Activated CD4-positive, alpha-beta memory T cell treated with anti-CD3 and anti-CD28 coated beads, Interleukin-2, amount 10 ng/mL, durations not matched to agents 7 days and 5 days (primary cell): ENCODE results near the gene UCN. TPM values are rescaled to one million over a fixed set of nuclear protein-coding genes. Genes with fewer than 3 reads are reported as not detected.

Source experiments
- CTCF ChIA-PET: fragments of 350-600 bp; sonication (Branson Sonifier 250); formaldehyde crosslinking; loops from one replicate; lab custom pipeline; 2021; ENCODE audit warnings: antibody characterized with exemption, inconsistent platforms; lab: Charles Lee
- POLR2A ChIA-PET: fragments of 350-600 bp; sonication (Branson Sonifier 250); formaldehyde crosslinking; loops from one replicate; lab custom pipeline; 2021; ENCODE audit warnings: antibody characterized with exemption; lab: Charles Lee
- DNase-seq: peaks from one replicate; pipeline ENCODE4 v3.0.0-alpha.2; 2020
- H3K27ac Mint-ChIP-seq: one replicate; pipeline ENCODE4 v1.8.0; 2021; ENCODE audit warnings: mild to moderate bottlenecking, mixed read lengths
- H3K27me3 Mint-ChIP-seq: one replicate; pipeline ENCODE4 v1.8.0; 2021; ENCODE audit warnings: mixed read lengths
- H3K36me3 Mint-ChIP-seq: one replicate; pipeline ENCODE4 v1.8.0; 2021; ENCODE audit warnings: low read depth, mixed read lengths
- H3K4me1 Mint-ChIP-seq: one replicate; pipeline ENCODE4 v1.8.0; 2021; ENCODE audit warnings: mixed read lengths
- H3K4me3 Mint-ChIP-seq: one replicate; pipeline ENCODE4 v1.8.0; 2021; ENCODE audit warnings: mild to moderate bottlenecking, mixed read lengths
- H3K9me3 Mint-ChIP-seq: one replicate; pipeline ENCODE4 v1.8.0; 2021; ENCODE audit warnings: mixed read lengths
- total RNA-seq, 2 experiments: library from RNA; stranded (reverse); gene quantifications; one replicate each; pipeline ENCODE4 v1.2.3, GENCODE V29; 2021

Gene UCN
- total RNA-seq, 2 experiments from 2014 or later, result 2.2 to 3.0 TPM

- H3K4me3 Mint-ChIP-seq, result peak overlapping the region; percentile 78
- H3K36me3 Mint-ChIP-seq, result no peaks in the 10 kb centered on the region
- peaks cover 45% of the 10 kb centered on the region for H3K27me3 Mint-ChIP-seq
- CTCF ChIA-PET, result interaction anchor here (1.4 to 5.6 kb wide), 5 partner anchors 9 to 166 kb away, joined by 3 to 38 read pairs (median 7); partner anchors contain the start of gene TRIM54
- no peak for DNase-seq
- peaks cover 34% of the 10 kb centered on the region for H3K4me1 Mint-ChIP-seq
- H3K27ac Mint-ChIP-seq, result no peak overlapping the region
- no peaks in the 10 kb centered on the region for H3K9me3 Mint-ChIP-seq
- POLR2A ChIA-PET, result interaction anchor here (1.1 to 1.9 kb wide), 4 partner anchors 13 to 51 kb away, joined by 3 to 5 read pairs (median 4); partner anchors contain the start of gene TRIM54
These were observed 44.7 kb downstream of the UCN start for GRCh38 chr2:27263287-27264252.

GRCh38 chr2:27262379-27263286 is 45.6 kb downstream of the UCN start, which contains the start of gene SLC30A3:
Gene SLC30A3, minus strand, starts transcription at chr2:27263047. Its CDS starts 141 bp downstream, at chr2:27262906.
- peaks cover 47% of the 10 kb centered on the region for H3K27me3 Mint-ChIP-seq
- CTCF ChIA-PET, result interaction anchor here (1.4 to 5.6 kb wide), 4 partner anchors 10 to 165 kb away, joined by 3 to 38 read pairs (median 11); partner anchors contain the start of gene TRIM54
- H3K27ac Mint-ChIP-seq, result no peak within 1 kb of the TSS
- peak; percentile 80 for DNase-seq
- POLR2A ChIA-PET, result interaction anchor here (0.9 to 1.3 kb wide), 2 partner anchors 13 to 17 kb away, joined by 4 read pairs; no protein-coding TSS in a partner anchor
- peak within 1 kb of the TSS; percentile 78 for H3K4me3 Mint-ChIP-seq
- H3K36me3 Mint-ChIP-seq, result no peaks in the 10 kb centered on the region
- peaks cover 34% of the 10 kb centered on the region for H3K4me1 Mint-ChIP-seq
- H3K9me3 Mint-ChIP-seq, result no peaks in the 10 kb centered on the region

GRCh38 chr2:27261926-27262298 is 46.3 kb downstream of the UCN start:
- Mint-ChIP-seq H3K4me3 (peak overlapping the region; percentile 48), H3K9me3 (no peaks in the 10 kb centered on the region), H3K36me3 (no peaks in the 10 kb centered on the region), H3K27me3 (peaks cover 50% of the 10 kb centered on the region), H3K27ac (no peak overlapping the region), H3K4me1 (peaks cover 34% of the 10 kb centered on the region)
- DNase-seq, result no peak
- ChIA-PET POLR2A (interaction anchor here (0.9 kb wide), 1 partner anchor 13 kb away, joined by 4 read pairs; no protein-coding TSS in a partner anchor), CTCF (interaction anchor here (5.6 kb wide), 1 partner anchor 19 kb away, joined by 38 read pairs; the partner anchor contains the start of gene TRIM54)

- Mint-ChIP-seq H3K4me1 (peaks cover 34% of the 10 kb centered on the region), H3K36me3 (no peaks in the 10 kb centered on the region), H3K9me3 (no peaks in the 10 kb centered on the region), H3K27ac (no peak overlapping the region), H3K27me3 (peaks cover 54% of the 10 kb centered on the region), H3K4me3 (peak overlapping the region; percentile 48)
- no peak for DNase-seq
- ChIA-PET POLR2A (no interaction called here), CTCF (interaction anchor here (5.6 kb wide), 1 partner anchor 19 kb away, joined by 38 read pairs; the partner anchor contains the start of gene TRIM54)
These were observed 46.9 kb downstream of the UCN start for GRCh38 chr2:27261241-27261925.

GRCh38 chr2:27258051-27258450 is 50.2 kb downstream of the UCN start:
- Mint-ChIP-seq H3K9me3 (no peaks in the 10 kb centered on the region), H3K27ac (no peak overlapping the region), H3K27me3 (peaks cover 47% of the 10 kb centered on the region), H3K4me1 (peaks cover 12% of the 10 kb centered on the region), H3K4me3 (no peak overlapping the region), H3K36me3 (no peaks in the 10 kb centered on the region)
- CTCF ChIA-PET, result no interaction called here
- no peak for DNase-seq
- POLR2A ChIA-PET, result no interaction called here

Other genes with a start within 250 kb of the UCN start
- 100 to 1,000 TPM; 305 to 312 TPM for gene OST4, start 236.8 kb downstream of the UCN start, total RNA-seq
- gene EMILIN1, start 229.8 kb downstream of the UCN start, total RNA-seq, result under 1 TPM; 0.70 to 0.78 TPM
- 1 to 10 TPM; 5.6 to 6.6 TPM for gene KHK, start 221.7 kb downstream of the UCN start, total RNA-seq
- gene CGREF1, start 189.3 kb downstream of the UCN start, total RNA-seq, result 1 to 10 TPM in 1 of 2 experiments, under 1 TPM in 1; 0.75 to 1.2 TPM
- under 1 TPM; 0.13 to 0.20 TPM for gene ABHD1, start 184.6 kb downstream of the UCN start, total RNA-seq
- 10 to 100 TPM; 67.4 to 72.7 TPM for gene PREB, start 173.8 kb downstream of the UCN start, total RNA-seq
- gene PRR30, start 169.0 kb downstream of the UCN start, total RNA-seq, result not detected
- not detected for gene TCF23, start 159.4 kb downstream of the UCN start, total RNA-seq
- gene ATRAID, start 96.4 kb downstream of the UCN start, total RNA-seq, result 10 to 100 TPM; 94.9 to 97.8 TPM
- 10 to 100 TPM; 20.8 to 23.6 TPM for gene SLC5A6, start 96.2 kb downstream of the UCN start, total RNA-seq
- gene CAD, start 91.1 kb downstream of the UCN start, total RNA-seq, result 10 to 100 TPM; 39.7 TPM
- under 1 TPM; 0.45 TPM for gene SLC30A3, start 45.4 kb downstream of the UCN start, total RNA-seq
- not detected for gene DNAJC5G, start 33.0 kb downstream of the UCN start, total RNA-seq
- gene TRIM54, start 26.0 kb downstream of the UCN start, total RNA-seq, result under 1 TPM in 1 of 2 experiments, not detected in 1; 0.13 TPM
- 10 to 100 TPM; 83.3 to 83.9 TPM for gene MPV17, start 14.7 kb upstream of the UCN start, total RNA-seq
- gene GTF3C2, start 48.3 kb upstream of the UCN start, total RNA-seq, result 10 to 100 TPM; 49.0 to 49.1 TPM
- 10 to 100 TPM; 34.1 to 36.9 TPM for gene EIF2B4, start 61.9 kb upstream of the UCN start, total RNA-seq
- 100 to 1,000 TPM; 116 to 123 TPM for gene SNX17, start 62.2 kb upstream of the UCN start, total RNA-seq
- gene ZNF513, start 72.3 kb upstream of the UCN start, total RNA-seq, result 10 to 100 TPM; 15.6 to 16.7 TPM
- gene PPM1G, start 101.1 kb upstream of the UCN start, total RNA-seq, result 100 to 1,000 TPM; 119 to 122 TPM
- 100 to 1,000 TPM; 103 to 104 TPM for gene NRBP1, start 120.2 kb upstream of the UCN start, total RNA-seq
- gene KRTCAP3, start 133.9 kb upstream of the UCN start, total RNA-seq, result 10 to 100 TPM in 1 of 2 experiments, 1 to 10 TPM in 1; 7.5 to 10.1 TPM
- 1 to 10 TPM; 7.9 to 9.9 TPM for gene IFT172, start 181.3 kb upstream of the UCN start, total RNA-seq
- not detected for gene FNDC4, start 186.8 kb upstream of the UCN start, total RNA-seq
- gene GCKR, start 188.4 kb upstream of the UCN start, total RNA-seq, result not detected